ENCODE measurements around the gene RUNX1. TPM values are rescaled to one million over a fixed set of nuclear protein-coding genes. Genes with fewer than 3 reads are reported as not detected.
A peak's percentile ranks its signal among the peaks of the same experiment; 100 is the strongest.

The RUNX1 gene
- total and polyA plus RNA-seq, 2 of the 13 experiments (the other 11 are each of a cell fraction or from before 2014, with no cell fraction given): 5.4 to 6.4 TPM

DNA sequence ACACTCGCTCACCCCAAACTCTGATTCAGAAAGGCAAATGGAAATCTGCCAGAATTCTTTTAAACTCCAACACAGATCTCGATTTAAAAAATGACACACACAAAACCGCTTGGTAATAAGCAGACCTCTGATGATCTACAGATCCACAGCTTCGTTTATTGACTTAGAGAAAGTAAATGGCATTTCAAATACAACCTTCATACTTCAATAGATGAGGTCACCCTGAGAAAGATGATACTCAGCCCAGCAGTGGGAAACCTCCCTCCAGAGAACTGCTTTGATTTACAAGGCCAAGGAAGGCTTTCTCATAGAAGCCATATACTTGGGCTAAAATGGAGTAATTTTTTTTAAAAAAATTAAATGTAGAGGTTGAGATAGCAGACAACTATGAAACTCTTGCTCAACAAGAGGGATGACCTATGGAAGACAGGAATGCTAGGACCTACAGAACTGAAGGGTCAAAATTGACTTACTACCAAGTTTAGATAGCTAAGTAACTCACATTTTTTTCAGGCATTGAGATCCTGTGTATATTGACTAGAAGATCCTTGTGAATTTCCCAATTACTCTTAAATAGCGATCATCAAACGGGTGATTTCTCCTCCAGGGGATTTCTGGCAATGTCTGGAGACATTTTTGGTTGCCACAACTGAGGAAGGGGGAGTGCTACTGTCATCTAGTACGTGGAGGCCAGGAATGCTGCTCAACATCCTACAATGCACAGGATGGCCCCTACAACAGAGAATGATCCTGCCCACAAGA lies 236.4 kb downstream of the RUNX1 start (continued):
- peak; percentile 84; the same call in 1 of the 2 replicates for TF ChIP-seq SIX1 (CRISPR knock-in tag; IDR thresholded peaks at IDR 0.05; ENCODE audit: borderline replicate concordance)
- TF ChIP-seq SAP130 (CRISPR knock-in tag; IDR thresholded peaks at IDR 0.05; ENCODE audit: low read depth): peak; percentile 55
- 0 out of 2 replicates have a peak, but pooled peaks have one; percentile 35 for TF ChIP-seq JUN (CRISPR knock-in tag; IDR thresholded peaks at IDR 0.05)
- TF ChIP-seq FOXA1 (IDR thresholded peaks at IDR 0.05): no peak
- TF ChIP-seq FOXA1 (CRISPR knock-in tag; IDR thresholded peaks at IDR 0.05): peak; percentile 43; the same call in 1 of the 2 replicates
- TF ChIP-seq, protein P1, sequence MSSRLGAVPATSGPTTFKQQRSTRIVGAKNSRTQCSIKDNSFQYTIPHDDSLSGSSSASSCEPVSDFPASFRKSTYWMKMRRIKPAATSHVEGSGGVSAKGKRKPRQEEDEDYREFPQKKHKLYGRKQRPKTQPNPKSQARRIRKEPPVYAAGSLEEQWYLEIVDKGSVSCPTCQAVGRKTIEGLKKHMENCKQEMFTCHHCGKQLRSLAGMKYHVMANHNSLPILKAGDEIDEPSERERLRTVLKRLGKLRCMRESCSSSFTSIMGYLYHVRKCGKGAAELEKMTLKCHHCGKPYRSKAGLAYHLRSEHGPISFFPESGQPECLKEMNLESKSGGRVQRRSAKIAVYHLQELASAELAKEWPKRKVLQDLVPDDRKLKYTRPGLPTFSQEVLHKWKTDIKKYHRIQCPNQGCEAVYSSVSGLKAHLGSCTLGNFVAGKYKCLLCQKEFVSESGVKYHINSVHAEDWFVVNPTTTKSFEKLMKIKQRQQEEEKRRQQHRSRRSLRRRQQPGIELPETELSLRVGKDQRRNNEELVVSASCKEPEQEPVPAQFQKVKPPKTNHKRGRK (CRISPR knock-in tag; IDR thresholded peaks at IDR 0.05): no peak
- TF ChIP-seq GATAD2A (CRISPR knock-in tag; IDR thresholded peaks at IDR 0.05): peak; percentile 31; the same call in 1 of the 2 replicates
- TF ChIP-seq ZNF225 (CRISPR knock-in tag; IDR thresholded peaks at IDR 0.05): no peak
- 0 out of 2 replicates have a peak, but pooled peaks have one; percentile 6 for TF ChIP-seq ATF7 (IDR thresholded peaks at IDR 0.05)
- no peak for TF ChIP-seq ATF7 (CRISPR knock-in tag; IDR thresholded peaks at IDR 0.05)
- TF ChIP-seq FOSL2 (CRISPR knock-in tag; IDR thresholded peaks at IDR 0.05): peak; percentile 26; the same call in 1 of the 2 replicates
- 0 out of 2 replicates have a peak, but pooled peaks have one; percentile 13 for TF ChIP-seq CREM (IDR thresholded peaks at IDR 0.05)
- TF ChIP-seq CREM (CRISPR knock-in tag; IDR thresholded peaks at IDR 0.05): no peak
- peak; percentile 97 for TF ChIP-seq GFI1 (CRISPR knock-in tag; IDR thresholded peaks at IDR 0.05; ENCODE audit: borderline replicate concordance)
- peak; percentile 46; the same call in 1 of the 2 replicates for TF ChIP-seq SIX4 (CRISPR knock-in tag; IDR thresholded peaks at IDR 0.05)
- TF ChIP-seq ZBTB7A (CRISPR knock-in tag; IDR thresholded peaks at IDR 0.05): no peak
- TF ChIP-seq NR2F6 (IDR thresholded peaks at IDR 0.05): 0 out of 2 replicates have a peak, but pooled peaks have one; percentile 21
- no peak for TF ChIP-seq NR2F6 (CRISPR knock-in tag; IDR thresholded peaks at IDR 0.05)
- no peak for TF ChIP-seq MTF1 (CRISPR knock-in tag; IDR thresholded peaks at IDR 0.05)
- TF ChIP-seq ZNF337 (CRISPR knock-in tag; IDR thresholded peaks at IDR 0.05; ENCODE audit: borderline replicate concordance, low read depth): no peak

All from HepG2 (cell line).